Psoas muscle (tissue), 8 donors: ENCODE measurements around the gene PRPF31. TPM values are rescaled to one million over a fixed set of nuclear protein-coding genes. Genes with fewer than 3 reads are reported as not detected.

Experiments used
- ATAC-seq, 4 donors: fragments of 200-7000 bp; cut with Tn5 transposase; one replicate each; pipeline ENCODE4 v1.9.1; 2020; ENCODE audit warnings: moderate library complexity in 3 of 4, mild to moderate bottlenecking in 2 of 4
- DNase-seq, 2 donors: peaks; one replicate each; pipeline ENCODE4 v3.0.0-alpha.2; 2020
- H3K27ac ChIP-seq: fragments of 200-600 bp; one replicate; pipeline ENCODE4 v1.8.0; 2022
- H3K27me3 ChIP-seq, 3 donors: fragments of 200-600 bp in 1 of 3; one replicate each; pipeline versions ENCODE4 v1.6.1 to v1.8.0; 2013 to 2022; ENCODE audit warnings: low read length in 2 of 3, mild to moderate bottlenecking in 2 of 3, moderate library complexity in 1 of 3; ENCODE audit not compliant: insufficient read depth in 3 of 3
- H3K36me3 ChIP-seq, 2 donors: fragments of 200-600 bp in 1 of 2; one replicate each; pipeline versions ENCODE4 v1.6.1 to v1.8.0; 2013 to 2022; ENCODE audit warnings: low read depth in 1 of 2, mild to moderate bottlenecking in 1 of 2, moderate library complexity in 1 of 2; ENCODE audit not compliant: insufficient read depth in 1 of 2
- H3K4me1 ChIP-seq: fragments of 200-600 bp; one replicate; pipeline ENCODE4 v1.8.0; 2022
- H3K4me3 ChIP-seq: fragments of 200-600 bp; one replicate; pipeline ENCODE4 v1.8.0; 2022; ENCODE audit warnings: mild to moderate bottlenecking
- H3K9me3 ChIP-seq: fragments of 200-600 bp; one replicate; pipeline ENCODE4 v1.8.0; 2022
- WGBS, 3 donors: extraction: QIAGEN DNeasy Blood & Tissue Kit; methylation state at CpG; one replicate each; pipeline versions ENCODE4 v1.1.6 to v1.1.7; 2013; 5-methylcytosine and 5-hydroxymethylcytosine counted together
- intact Hi-C, 2 donors: fragments of 100-400 bp; cut with DNase I; formaldehyde crosslinking; loops; one replicate each; pipeline versions ENCODE4 v1.11.0 to v1.14.2; 2022
- polyA plus RNA-seq, 3 donors: library from polyadenylated mRNA; stranded (reverse); fragments of 200-250 nt; gene quantifications; one replicate each; pipeline ENCODE4 v1.2.3, GENCODE V29; 2013
- total RNA-seq, 4 donors: library from RNA; stranded (reverse); fragmentation: NEBNext Ultra II Directional in 2 of 4; extraction: Animal tissue kit (Norgen Biotek cat#: 25700) in 2 of 4; gene quantifications; one replicate each; pipeline versions ENCODE4 v1.2.1 to v1.2.4, GENCODE V29; 2021 to 2023
- TF ChIP-seq, protein P1 (sequence below): fragments of 200-600 bp; IDR thresholded peaks from one replicate; pipeline ENCODE4 v1.8.0; 2022; ENCODE audit warnings: antibody characterized with exemption
- donor health status: healthy with polysubstance abuse.
- donor health status: DM: no; HTN: no; CAD: no; lungs with moderate emphysema.
- donor health status: Bipolar disorder and iron deficiency.
- donor health status: healthy.
- donor health status: DM: yes; HTN: yes; CAD: no.
- donor health status: DM: no; HTN: no; CAD: no.
- donor health status: DM: no; HTN: no; CAD: no.
- donor health status: DM: yes; HTN: yes; CAD: no.

Gene PRPF31
- total and polyA plus RNA-seq, 7 donors = 32.3 to 54.3 (median 39.4) TPM

DNA sequence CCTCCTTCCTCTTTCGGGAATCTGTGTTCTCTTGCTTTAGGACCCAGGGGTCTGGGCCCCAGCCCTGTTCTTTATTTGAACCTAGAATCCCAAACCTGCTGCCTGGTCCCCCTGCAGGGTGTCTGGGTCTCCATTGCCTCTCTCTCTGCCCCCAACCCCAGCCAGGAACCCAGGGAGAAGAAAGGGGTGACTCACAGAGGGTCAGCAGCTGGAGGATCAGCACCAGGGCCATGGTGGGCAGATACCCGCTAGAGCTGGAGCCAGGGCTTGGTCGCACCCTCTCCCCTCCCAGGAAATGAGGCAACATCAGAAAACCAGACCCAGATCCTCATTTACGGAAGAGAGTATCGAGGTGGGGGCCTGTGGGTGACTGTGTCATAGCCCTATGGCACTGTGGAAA is 15.0 kb upstream of the PRPF31 start, which contains the start of gene OSCAR:
TSS of gene OSCAR (minus strand) at position 243 of the 400 bp plus-strand sequence. CDS start at position 232, 11 bp downstream.
- H3K4me1 ChIP-seq = peaks cover 3% of the 10 kb centered on the region
- H3K36me3 ChIP-seq = peaks cover 0 to 1% of the 10 kb centered on the region in 2 donors
- no peak within 1 kb of the TSS for H3K27ac ChIP-seq
- DNase-seq (no peak), ATAC-seq (no peak)
- peaks cover 0 to 21% (median 7%) of the 10 kb centered on the region in 3 donors for H3K27me3 ChIP-seq
- TF ChIP-seq, protein P1, sequence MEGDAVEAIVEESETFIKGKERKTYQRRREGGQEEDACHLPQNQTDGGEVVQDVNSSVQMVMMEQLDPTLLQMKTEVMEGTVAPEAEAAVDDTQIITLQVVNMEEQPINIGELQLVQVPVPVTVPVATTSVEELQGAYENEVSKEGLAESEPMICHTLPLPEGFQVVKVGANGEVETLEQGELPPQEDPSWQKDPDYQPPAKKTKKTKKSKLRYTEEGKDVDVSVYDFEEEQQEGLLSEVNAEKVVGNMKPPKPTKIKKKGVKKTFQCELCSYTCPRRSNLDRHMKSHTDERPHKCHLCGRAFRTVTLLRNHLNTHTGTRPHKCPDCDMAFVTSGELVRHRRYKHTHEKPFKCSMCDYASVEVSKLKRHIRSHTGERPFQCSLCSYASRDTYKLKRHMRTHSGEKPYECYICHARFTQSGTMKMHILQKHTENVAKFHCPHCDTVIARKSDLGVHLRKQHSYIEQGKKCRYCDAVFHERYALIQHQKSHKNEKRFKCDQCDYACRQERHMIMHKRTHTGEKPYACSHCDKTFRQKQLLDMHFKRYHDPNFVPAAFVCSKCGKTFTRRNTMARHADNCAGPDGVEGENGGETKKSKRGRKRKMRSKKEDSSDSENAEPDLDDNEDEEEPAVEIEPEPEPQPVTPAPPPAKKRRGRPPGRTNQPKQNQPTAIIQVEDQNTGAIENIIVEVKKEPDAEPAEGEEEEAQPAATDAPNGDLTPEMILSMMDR = no peak
- 51 to 55% (median 54%) methylated on average over 5 of the region's 5 CpGs for WGBS, 3 donors
- intact Hi-C loops = loop anchor here in 1 of 2 donors (10.0 kb wide), 1 partner anchor 116 kb away; no protein-coding TSS in a partner anchor
- no peak within 1 kb of the TSS for H3K4me3 ChIP-seq
- no peaks in the 10 kb centered on the region for H3K9me3 ChIP-seq

DNA sequence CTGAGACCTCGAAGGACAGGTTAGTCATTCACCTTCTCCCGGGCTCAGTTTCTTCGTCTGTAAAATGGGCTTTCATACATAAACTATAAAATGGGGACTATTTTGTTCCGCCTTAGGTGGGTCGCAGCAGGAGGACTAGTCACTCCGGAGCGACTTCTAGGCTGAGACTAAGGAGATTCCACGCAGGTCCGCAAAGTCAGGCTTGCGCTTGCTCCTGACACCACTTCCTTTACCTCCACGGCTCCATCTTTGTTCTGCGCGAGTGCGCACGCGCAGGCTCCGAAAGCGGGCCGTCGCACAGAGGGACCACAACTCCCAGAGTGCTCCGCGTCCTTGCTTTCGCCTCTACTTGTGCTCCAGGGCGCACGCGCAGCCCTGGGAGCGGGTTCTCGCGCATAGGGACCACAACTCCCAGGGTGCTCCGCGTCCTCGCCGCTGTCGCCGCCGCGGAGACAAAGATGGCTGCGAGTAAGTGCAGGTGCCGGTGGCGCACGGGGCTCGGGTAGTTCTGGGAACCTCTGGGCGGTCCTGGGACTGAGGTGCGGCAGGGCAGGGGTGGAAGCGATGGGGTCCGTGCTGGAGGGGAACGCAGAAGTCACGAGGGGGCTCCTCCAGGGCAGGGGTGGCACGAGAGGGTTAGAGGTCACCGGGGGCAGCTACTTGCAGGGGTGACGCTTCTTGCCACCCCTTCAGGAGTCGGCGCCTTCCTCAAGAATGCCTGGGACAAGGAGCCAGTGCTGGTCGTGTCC is 13.0 kb upstream of the PRPF31 start, which contains the start of gene NDUFA3:
TSS of gene NDUFA3 (plus strand) at position 435 of the 749 bp plus-strand sequence. CDS start at position 459, 24 bp downstream.
- 2 to 3% (median 3%) methylated on average over 51 to 54 of the region's 54 CpGs for WGBS, 3 donors

DNA sequence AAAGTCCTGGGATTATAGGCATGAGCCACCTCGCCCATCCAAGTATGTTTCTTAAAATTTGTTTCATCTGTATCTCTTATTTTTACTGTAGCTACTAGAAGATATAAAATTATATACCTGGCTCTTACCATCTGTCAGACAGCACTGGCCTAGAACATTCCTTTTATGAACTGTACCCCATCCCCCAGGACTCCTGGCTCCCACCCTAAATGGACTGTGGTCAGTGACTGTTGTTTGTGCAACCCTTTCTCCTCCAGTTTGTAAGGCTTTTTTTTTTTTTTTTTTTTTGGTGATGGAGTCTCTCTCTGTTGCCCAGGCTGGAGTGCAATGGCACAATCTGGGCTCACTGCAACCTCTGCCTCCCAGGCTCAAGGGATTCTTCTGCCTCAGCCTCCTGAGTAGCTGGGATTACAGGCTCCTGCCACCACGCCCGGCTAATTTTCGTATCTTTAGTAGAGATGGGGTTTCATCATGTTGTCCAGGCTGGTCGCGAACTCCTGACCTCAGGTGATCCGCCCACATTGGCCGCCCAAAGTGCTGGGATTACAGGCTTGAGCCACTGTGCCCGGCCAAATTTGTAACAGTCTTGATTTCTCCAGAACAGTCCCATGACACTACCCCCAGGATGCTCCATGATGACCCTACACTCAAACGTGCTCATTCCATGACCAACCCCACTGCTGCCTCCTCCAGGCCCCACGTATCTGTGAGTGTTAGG is 10.4 kb upstream of the PRPF31 start:
- intact Hi-C loops = loop anchor here in 1 of 2 donors (10.0 kb wide), 1 partner anchor 120 kb away; no protein-coding TSS in a partner anchor
- no peak for DNase-seq
- TF ChIP-seq, protein P1 = no peak

More for the DNA sequence above, 13.0 kb upstream of the PRPF31 start, which contains the start of gene NDUFA3:
- TF ChIP-seq, protein P1 = no peak
- peaks cover 3% of the 10 kb centered on the region for H3K4me1 ChIP-seq
- ATAC-seq = peak; percentile 100
- H3K9me3 ChIP-seq = no peaks in the 10 kb centered on the region
- H3K4me3 ChIP-seq = peak within 1 kb of the TSS; percentile 86
- peaks cover 0 to 9% (median 0%) of the 10 kb centered on the region in 3 donors for H3K27me3 ChIP-seq
- intact Hi-C loops = loop anchor here in 1 of 2 donors (10.0 kb wide), 1 partner anchor 118 kb away; no protein-coding TSS in a partner anchor
- DNase-seq = peak; percentile 99
- peak within 1 kb of the TSS; percentile 76 for H3K27ac ChIP-seq
- H3K36me3 ChIP-seq = peaks cover 0 to 21% of the 10 kb centered on the region in 2 donors

DNA sequence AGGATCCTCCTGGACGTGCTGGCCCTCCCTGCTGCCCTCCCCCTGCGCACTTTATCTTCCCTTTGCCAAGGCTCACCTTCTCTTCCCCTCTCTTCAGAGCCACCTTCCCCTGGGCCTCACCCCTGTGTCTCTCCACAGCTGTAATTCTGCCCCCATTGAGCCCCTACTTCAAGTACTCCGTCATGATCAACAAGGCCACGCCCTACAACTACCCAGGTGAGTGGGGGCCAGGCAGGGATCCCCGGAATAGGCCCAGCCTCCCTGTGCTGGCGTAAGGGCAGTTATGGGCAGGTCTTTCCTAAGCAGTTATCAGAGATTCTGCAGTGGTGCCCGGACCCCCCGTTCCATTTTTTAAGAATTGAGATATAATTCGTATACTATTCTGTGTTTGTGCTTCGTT is 9.8 kb upstream of the PRPF31 start:
- intact Hi-C loops = loop anchor here in 1 of 2 donors (10.0 kb wide), 1 partner anchor 121 kb away; no protein-coding TSS in a partner anchor
- TF ChIP-seq, protein P1 = no peak
- no peak overlapping the region for H3K4me3 ChIP-seq
- peaks cover 6 to 53% of the 10 kb centered on the region in 2 donors for H3K36me3 ChIP-seq
- no peaks in the 10 kb centered on the region for H3K27me3 ChIP-seq
- 89 to 92% (median 92%) methylated on average over 10 of the region's 10 CpGs for WGBS, 3 donors
- DNase-seq (no peak), ATAC-seq (no peak)
- H3K4me1 ChIP-seq = peaks cover 3% of the 10 kb centered on the region
- no peaks in the 10 kb centered on the region for H3K9me3 ChIP-seq
- no peak overlapping the region for H3K27ac ChIP-seq

More for the DNA sequence above, 10.4 kb upstream of the PRPF31 start:
- ATAC-seq = no peak
- Histone ChIP-seq H3K27ac (no peak overlapping the region), H3K4me3 (no peak overlapping the region), H3K27me3 (no peaks in the 10 kb centered on the region), H3K36me3 (peaks cover 6 to 46% of the 10 kb centered on the region in 2 donors), H3K9me3 (no peaks in the 10 kb centered on the region), H3K4me1 (peaks cover 3% of the 10 kb centered on the region)
- WGBS, 3 donors = 75 to 83% (median 75%) methylated on average over 11 of the region's 11 CpGs
